HG02623 (cell line): ENCODE results near the gene NUDT7.
A peak's percentile ranks its signal among the peaks of the same experiment; 100 is the strongest.

Experiments
- ATAC-seq: cut with Tn5 transposase; IDR thresholded peaks from one replicate; pipeline ENCODE4 v1.9.1; 2021; ENCODE audit warnings: moderate library complexity; ENCODE audit not compliant: unreplicated experiment

Gene NUDT7

GRCh38 chr16:77722309-77723107 lies at the start of gene NUDT7:
TSS of gene NUDT7 (plus strand) at chr16:77722514. CDS start at chr16:77722583, 69 bp downstream.
- ATAC-seq: peak; percentile 88

- no peak for ATAC-seq
Measured at GRCh38 chr16:77674888-77675287, 47.4 kb upstream of the NUDT7 start.

GRCh38 chr16:77675464-77676324 lies 46.6 kb upstream of the NUDT7 start:
- ATAC-seq: peak; percentile 61

- no peak for ATAC-seq
Measured at GRCh38 chr16:77677129-77677528, 45.2 kb upstream of the NUDT7 start.

GRCh38 chr16:77679391-77679790 lies 42.9 kb upstream of the NUDT7 start:
- ATAC-seq: no peak

- no peak for ATAC-seq
Measured at GRCh38 chr16:77679901-77680300, 42.4 kb upstream of the NUDT7 start.

- no peak for ATAC-seq
Measured at GRCh38 chr16:77680496-77680895, 41.8 kb upstream of the NUDT7 start.

GRCh38 chr16:77682586-77682985 lies 39.7 kb upstream of the NUDT7 start:
- no peak for ATAC-seq

- no peak for ATAC-seq
Measured at GRCh38 chr16:77683397-77684180, 38.7 kb upstream of the NUDT7 start.

GRCh38 chr16:77684181-77684526 lies 38.2 kb upstream of the NUDT7 start:
- no peak for ATAC-seq

GRCh38 chr16:77686385-77686784 lies 35.9 kb upstream of the NUDT7 start:
- no peak for ATAC-seq

GRCh38 chr16:77689971-77690370 lies 32.3 kb upstream of the NUDT7 start:
- ATAC-seq: no peak

- ATAC-seq: no peak
Measured at GRCh38 chr16:77690416-77690815, 31.9 kb upstream of the NUDT7 start.

- ATAC-seq: no peak
Measured at GRCh38 chr16:77692612-77693011, 29.7 kb upstream of the NUDT7 start.

- ATAC-seq: no peak
Measured at GRCh38 chr16:77696149-77696548, 26.2 kb upstream of the NUDT7 start.

GRCh38 chr16:77700846-77701245 lies 21.5 kb upstream of the NUDT7 start:
- ATAC-seq: no peak

GRCh38 chr16:77705351-77705750 lies 17.0 kb upstream of the NUDT7 start:
- ATAC-seq: no peak

- ATAC-seq: no peak
Measured at GRCh38 chr16:77711179-77711578, 11.1 kb upstream of the NUDT7 start.

GRCh38 chr16:77711775-77712174 lies 10.5 kb upstream of the NUDT7 start:
- ATAC-seq: no peak

- no peak for ATAC-seq
Measured at GRCh38 chr16:77715145-77715544, 7.2 kb upstream of the NUDT7 start.

- peak; percentile 11 for ATAC-seq
Measured at GRCh38 chr16:77721752-77722308, 484 bp upstream of the NUDT7 start.
